NCI-H128 (cell line): Measurements from ENCODE around the gene GFRA1.

Experiments
- DNase-seq: peaks from one replicate; lab custom pipeline; 2025; ENCODE audit not compliant: unreplicated experiment; lab: John Stamatoyannopoulos, UW

Gene GFRA1

DNA sequence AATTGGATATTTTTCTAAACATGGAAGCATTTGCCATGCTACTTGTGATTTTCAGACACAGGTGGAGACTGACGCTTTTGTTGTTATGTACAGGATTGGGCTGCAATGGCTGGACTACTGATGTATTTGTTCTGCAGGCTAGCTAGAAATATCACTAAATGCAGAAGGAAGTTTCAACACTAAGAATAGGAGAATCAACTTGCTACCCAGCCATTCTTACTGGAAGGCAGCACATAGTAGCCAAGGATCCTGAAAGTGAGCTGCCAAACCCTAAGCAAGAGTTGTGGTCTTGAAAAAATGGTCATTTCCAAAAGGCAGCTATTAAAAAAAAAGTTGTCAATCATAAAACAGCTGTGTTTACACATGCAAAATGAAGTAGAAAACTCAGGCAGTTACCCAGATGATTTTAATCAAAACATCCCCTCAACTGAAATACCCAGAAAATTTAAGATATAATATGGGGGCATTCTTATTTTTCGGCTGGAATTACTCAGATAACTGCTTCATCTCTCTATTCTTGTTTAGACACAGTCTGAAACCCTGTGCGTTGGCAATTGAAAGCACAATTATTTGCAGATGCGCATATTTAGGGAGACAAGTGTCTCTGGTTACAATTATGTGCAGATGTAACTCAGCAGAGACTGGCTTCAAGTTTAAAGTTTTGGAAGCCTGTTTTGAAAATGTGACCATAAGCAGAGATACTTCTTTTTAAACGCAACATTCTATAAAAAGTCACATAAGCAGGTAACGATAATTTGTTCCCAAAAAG lies 31.2 kb downstream of the GFRA1 start:
- no peak for DNase-seq

GRCh38 chr10:116241085-116241484 lies 31.9 kb downstream of the GFRA1 start:
- DNase-seq, result no peak

GRCh38 chr10:116240157-116240950 lies 32.7 kb downstream of the GFRA1 start:
- no peak for DNase-seq

- DNase-seq, result no peak
These were observed 33.8 kb downstream of the GFRA1 start for GRCh38 chr10:116239229-116239628.

DNA sequence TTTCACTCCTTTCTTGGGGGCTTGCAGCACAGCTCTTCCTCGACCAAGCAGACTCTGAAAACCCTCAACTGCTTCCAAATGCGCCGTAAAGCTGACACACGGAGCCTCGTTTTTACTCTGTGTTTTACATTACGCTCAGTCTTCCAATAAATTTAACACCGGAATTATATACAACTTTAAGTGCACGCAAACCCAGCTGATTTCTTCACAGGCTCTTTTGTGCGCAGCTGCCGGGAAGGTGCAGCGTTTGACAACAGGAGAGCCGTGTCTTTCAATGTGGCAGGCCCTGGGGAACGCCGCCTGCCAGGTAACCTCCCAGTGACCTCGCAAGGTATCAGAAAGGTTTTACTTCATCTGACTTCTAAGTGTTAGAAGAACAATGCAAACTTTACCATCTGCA lies 35.0 kb downstream of the GFRA1 start:
- DNase-seq, result no peak

- DNase-seq, result no peak
These were observed 35.7 kb downstream of the GFRA1 start for GRCh38 chr10:116237260-116237659.

- DNase-seq, result no peak
These were observed 39.8 kb downstream of the GFRA1 start for GRCh38 chr10:116233230-116233629.

DNA sequence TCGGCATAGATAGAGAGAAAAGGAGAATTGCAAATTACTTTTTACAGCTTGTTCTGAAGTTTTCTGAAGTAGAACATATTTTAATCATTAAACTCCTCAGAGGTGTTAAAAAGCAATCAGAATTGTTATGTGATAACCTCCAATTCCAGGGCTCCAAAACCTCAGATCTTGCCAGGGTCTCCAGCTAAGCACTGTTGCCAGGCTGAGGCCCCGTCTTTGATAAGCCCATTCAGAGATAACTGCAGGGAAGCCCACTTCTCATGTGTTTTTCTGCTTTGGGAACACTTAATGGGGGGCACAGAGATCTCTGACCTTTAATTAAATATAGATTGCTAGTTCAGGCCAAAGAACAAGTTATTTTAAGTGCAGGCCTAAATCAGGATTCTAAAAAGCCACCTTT lies 40.4 kb downstream of the GFRA1 start:
- no peak for DNase-seq

- no peak for DNase-seq
These were observed 46.2 kb downstream of the GFRA1 start for GRCh38 chr10:116226766-116227165.

DNA sequence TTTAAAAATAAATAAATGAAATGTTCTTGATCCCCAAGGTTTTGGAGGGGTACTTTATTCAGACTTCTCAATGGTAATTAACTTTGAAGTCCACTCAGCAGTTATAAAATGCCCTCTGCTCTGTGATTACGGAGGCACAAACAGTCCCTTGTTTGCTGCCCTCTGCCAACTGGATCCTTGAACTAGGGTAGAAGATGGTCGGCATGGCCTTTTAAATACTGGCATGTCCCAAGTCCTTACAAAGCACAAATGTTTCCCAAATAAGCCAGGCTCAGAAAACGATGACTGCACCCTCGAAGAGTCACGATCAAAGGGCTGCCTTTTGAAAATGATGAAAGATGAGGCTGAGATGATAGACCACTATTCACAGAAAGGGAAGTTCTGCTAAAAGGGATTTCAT lies 47.0 kb downstream of the GFRA1 start:
- DNase-seq, result no peak

GRCh38 chr10:116223289-116223688 lies 49.7 kb downstream of the GFRA1 start:
- DNase-seq, result no peak

GRCh38 chr10:116221053-116221452 lies 52.0 kb downstream of the GFRA1 start:
- DNase-seq, result no peak

- no peak for DNase-seq
These were observed 56.3 kb downstream of the GFRA1 start for GRCh38 chr10:116216676-116217075.

DNA sequence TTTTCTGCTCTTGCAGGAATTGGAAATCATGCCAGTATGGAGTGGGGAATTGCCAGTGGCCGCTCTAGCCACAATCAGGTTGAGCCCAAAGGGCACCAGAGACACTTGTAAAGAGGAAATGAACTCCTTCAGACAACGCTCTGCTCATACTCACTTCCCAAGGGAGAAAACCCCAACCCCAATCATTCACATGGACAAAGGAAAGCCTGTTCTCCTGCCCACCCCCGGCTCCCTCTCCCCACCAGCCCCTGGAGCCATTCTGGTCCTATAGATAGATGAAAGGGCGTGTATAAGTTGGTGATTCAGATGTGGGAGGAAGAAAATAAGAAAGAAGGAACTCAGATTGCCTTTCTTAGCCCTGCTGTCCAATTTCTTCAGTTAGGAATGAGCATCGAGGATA lies 57.4 kb downstream of the GFRA1 start:
- DNase-seq, result no peak

DNA sequence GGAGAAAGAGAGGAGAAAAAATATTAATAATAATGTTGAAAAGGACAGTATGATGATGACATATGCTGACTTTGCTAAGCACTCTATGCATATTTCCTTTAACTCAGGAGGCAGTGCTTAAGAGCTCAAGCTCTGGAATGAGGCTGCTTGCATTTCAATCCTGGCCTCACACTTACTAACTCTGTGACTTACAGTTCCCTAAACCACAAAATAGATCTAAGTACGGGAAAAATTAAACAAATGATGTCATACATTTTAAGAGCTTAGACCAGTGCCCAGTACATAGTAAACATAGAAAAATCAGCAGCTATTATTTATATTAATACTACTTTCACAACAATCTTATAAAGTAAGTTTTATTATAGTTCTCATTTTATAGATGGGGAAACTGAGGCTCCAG lies 61.3 kb downstream of the GFRA1 start:
- no peak for DNase-seq

- no peak for DNase-seq
These were observed 62.2 kb downstream of the GFRA1 start for GRCh38 chr10:116210588-116211346.

GRCh38 chr10:116209781-116210180 lies 63.2 kb downstream of the GFRA1 start:
- DNase-seq, result no peak

GRCh38 chr10:116208956-116209567 lies 63.9 kb downstream of the GFRA1 start:
- DNase-seq, result no peak

DNA sequence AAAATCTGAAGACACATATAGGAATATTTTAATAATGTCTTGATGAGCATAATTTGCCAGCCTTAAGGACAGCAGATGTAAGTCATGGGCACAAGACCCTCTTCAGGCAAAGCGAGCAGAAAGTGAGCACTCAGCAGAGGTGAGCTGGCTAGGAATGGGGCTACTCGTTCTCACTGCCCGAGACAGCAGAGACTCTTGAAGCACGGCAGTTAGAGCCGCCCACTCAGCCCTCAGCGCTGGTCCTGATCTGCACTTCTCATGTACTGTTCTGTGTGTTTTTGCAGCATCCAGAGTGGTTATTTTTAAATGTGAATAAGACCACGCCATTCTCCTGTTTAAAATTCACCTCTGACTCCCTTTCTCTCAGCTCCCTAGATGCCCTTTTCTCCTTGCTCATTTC lies 65.3 kb downstream of the GFRA1 start:
- no peak for DNase-seq

GRCh38 chr10:116203661-116204060 lies 69.3 kb downstream of the GFRA1 start:
- no peak for DNase-seq

GRCh38 chr10:116201670-116202430 lies 71.2 kb downstream of the GFRA1 start:
- no peak for DNase-seq
